Endothelial cell of hepatic sinusoid (primary cell): Measurements from ENCODE around the gene PTPN12.
"Not testable (repeated sequence)": the region's sequence is repeated elsewhere in the genome, so short reads cannot be mapped to it uniquely, and the experiment has no call there.

Experiments used
- in situ Hi-C: cut with HindIII; loops from 2 replicates; pipeline ENCODE4 v1.10.0; 2017; ENCODE audit warnings: low sequenced_read_pairs

The PTPN12 gene

GRCh38 chr7:77537136-77537777 lies at the start of gene PTPN12:
Gene PTPN12 (plus strand): TSS chr7:77537295. CDS start chr7:77537547, 252 bp downstream.
- in situ Hi-C loops = no loop called here

GRCh38 chr7:77488986-77489385 lies 48.1 kb upstream of the PTPN12 start:
- in situ Hi-C loops = no loop called here

GRCh38 chr7:77497079-77497478 lies 40.0 kb upstream of the PTPN12 start:
- in situ Hi-C loops = no loop called here

DNA sequence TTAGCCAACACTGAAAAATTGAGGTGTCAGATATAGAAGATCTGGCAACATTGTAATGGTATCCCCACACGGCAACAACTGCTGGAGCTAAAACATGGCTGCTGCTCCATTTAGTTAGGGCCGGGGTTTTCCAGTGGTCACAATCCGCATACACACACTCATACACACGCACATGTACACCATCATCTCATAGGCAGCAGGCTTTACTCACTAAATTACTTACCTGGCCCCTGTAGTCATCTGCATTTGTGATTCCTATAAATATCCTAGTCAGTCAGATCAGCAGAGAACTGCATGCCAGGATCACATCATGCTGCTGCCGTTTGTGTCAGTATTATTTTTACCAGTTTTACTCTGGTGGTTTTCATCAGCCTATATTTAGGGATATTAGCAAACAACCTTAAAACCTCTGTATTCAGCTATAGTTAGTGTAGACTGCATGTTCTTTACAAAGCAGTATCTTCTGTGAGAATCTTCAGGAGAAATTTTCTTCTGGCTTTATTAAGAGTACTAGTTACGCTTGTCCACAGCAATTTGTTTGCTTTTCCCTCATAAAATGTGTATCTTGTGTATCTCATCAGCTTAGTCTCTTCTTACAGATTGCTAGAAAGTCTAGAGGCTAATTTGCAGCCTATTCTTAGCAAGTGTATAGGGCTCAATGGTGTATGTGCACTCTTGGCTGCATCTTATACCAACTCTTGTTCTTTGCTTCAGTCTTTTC lies 38.3 kb upstream of the PTPN12 start:
- in situ Hi-C loops = no loop called here

- in situ Hi-C loops = no loop called here
Observed at GRCh38 chr7:77501192-77501515, 35.9 kb upstream of the PTPN12 start.

- in situ Hi-C loops = no loop called here
Observed at GRCh38 chr7:77504951-77505350, 32.1 kb upstream of the PTPN12 start.

DNA sequence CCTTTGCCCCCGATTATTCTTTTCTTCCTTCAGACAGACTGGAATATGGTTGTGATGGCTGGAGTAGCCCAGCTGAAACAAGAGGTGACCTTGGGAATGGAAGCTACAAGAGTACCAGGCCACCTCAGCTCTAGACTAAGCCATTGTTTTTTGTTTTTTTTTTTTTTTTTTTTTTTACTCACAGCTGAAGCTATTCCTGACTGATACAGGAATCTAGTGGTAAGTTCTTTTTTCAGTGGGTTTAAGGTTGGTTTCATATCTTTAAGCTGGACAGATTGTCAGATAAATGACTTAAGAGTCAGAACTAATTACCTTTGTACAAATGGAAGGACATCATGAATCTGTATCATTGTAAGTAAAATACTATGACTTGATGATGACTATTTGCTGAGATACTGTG lies 30.2 kb upstream of the PTPN12 start:
- in situ Hi-C loops = no loop called here

- in situ Hi-C loops = loop anchor here (5.0 kb wide), 1 partner anchor 106 kb away; no protein-coding TSS in a partner anchor
Observed at GRCh38 chr7:77513002-77513670, 24.0 kb upstream of the PTPN12 start.

DNA sequence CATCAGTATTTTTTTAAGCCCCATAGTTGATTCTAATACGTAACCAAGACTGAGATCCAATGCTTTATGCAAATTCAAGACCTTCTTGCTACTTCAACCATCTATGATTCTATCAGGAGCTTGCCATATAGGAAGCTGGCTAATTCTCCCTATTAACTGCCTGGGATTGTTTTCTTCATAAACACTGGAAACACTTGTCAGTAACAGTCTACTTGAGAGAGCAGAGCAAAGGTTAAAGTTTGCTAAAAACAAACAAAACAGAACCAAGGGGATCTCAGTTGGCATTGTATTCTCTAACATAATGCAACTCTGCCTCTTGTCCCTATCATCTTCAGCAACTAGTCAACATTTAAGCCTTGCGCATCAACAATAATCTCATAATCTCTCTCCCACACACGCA lies 21.0 kb upstream of the PTPN12 start:
- in situ Hi-C loops = no loop called here

- in situ Hi-C loops = no loop called here
Observed at GRCh38 chr7:77520261-77520660, 16.8 kb upstream of the PTPN12 start.

GRCh38 chr7:77521537-77521936 lies 15.6 kb upstream of the PTPN12 start:
- in situ Hi-C loops = not testable (repeated sequence)

DNA sequence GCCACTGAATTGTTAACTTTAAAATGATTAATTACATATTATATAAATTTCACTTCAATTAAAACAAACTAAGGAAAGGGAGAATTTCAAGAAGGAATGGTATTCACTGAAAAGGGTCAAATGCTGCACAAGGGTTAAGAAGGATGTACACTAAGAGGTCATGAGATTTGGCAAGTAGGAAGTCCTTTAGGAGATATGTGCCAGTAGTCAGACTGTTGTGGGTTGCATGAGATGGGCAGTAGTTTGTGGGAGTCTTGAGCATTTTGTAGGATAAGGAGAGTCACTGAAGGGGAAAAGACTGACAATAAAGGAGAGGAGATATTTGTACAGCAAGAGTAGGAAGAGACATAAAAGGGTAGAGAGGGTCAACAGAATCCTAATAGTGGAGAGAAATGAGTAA lies 12.4 kb upstream of the PTPN12 start:
- in situ Hi-C loops = no loop called here

DNA sequence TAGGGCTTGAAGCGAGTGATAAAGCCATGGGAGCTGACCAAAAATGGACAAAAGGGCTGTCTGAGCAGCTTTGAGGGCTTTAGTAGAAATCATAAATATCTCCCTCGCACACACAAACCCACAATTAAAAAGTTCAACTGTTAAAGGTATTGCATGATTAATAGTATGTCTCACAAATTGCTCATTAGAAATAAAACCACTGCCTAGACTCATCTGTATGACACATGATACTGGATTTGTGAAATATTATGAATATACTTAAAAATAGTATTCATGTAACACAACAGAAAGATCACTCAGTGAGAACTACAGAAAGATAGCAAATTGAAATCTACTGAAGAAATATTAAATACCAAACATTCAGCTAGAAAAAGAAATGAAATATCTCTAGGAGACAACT lies 11.9 kb upstream of the PTPN12 start:
- in situ Hi-C loops = no loop called here

DNA sequence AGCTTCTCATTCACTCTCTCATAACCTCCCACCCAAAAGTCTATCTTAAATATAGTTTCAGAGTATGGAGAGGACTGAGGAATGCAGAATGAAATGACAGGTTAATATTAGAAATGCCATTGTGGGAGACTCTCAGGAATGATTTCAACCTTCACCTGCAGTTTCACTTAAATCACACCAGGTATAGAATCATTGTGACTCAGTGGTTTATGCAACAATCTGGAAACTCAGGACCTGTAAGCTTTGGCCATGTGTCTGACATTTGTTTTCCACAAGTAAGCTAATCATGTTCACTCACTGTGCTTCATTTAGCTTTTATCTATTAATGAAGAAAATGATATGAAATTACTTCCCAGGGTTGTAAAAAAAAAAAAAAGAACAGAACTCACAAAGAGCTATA lies 8.7 kb upstream of the PTPN12 start:
- in situ Hi-C loops = no loop called here

DNA sequence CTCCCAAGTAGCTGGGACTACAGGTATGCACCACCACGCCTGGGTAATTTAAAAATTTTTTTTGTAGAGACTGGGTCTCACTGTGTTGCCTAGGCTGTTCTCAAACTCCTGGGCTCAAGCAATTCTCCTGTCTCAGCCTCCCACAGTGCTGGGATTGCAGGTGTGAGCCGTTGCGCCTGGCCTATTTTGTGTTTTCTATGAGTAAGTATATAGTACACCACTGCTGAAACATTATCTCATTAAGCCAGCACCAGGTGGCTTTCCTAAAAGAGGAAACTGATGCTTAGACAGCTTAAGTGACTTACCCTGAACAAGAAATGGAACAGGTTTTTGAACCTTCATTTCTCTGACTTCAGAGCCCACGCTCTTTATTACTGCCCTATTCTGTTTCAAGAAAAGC lies 7.8 kb upstream of the PTPN12 start:
- in situ Hi-C loops = no loop called here

GRCh38 chr7:77531038-77531437 lies 6.1 kb upstream of the PTPN12 start:
- in situ Hi-C loops = no loop called here

DNA sequence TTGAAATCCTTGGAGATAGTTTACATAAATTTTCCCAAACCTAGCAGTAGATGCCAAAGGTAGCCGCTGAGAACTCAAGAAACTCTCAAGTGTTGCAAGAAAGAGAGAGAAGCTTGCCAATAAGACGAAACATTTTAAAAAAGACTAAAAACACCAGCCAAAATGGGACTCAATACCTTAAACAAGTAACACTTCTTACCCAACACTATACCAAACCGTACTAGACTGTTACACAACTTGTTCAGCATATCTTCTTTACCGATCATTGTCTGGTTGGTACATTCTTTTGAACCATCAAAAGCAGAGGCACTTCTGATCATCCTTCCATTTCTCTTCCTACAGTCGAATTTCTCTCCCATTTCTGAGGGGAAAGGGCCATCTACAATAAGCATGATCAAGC lies 4.8 kb upstream of the PTPN12 start:
- in situ Hi-C loops = no loop called here

- in situ Hi-C loops = not testable (repeated sequence)
Observed at GRCh38 chr7:77532732-77533131, 4.4 kb upstream of the PTPN12 start.

DNA sequence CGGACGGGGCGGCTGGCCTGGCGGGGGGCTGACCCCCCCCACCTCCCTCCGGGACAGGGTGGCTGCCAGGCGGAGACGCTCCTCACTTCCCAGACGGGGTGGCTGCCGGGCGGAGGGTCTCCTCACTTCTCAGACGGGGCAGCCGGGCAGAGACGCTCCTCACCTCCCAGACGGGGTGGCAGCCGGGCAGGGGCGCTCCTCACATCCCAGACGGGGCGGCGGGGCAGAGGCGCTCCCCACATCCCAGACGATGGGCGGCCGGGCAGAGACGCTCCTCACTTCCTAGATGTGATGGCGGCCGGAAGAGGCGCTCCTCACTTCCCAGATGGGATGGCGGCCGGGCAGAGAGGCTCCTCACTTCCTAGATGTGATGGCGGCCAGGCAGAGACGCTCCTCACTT lies 3.0 kb upstream of the PTPN12 start:
- in situ Hi-C loops = not testable (repeated sequence)

GRCh38 chr7:77536017-77536412 lies 1.1 kb upstream of the PTPN12 start:
- in situ Hi-C loops = no loop called here

DNA sequence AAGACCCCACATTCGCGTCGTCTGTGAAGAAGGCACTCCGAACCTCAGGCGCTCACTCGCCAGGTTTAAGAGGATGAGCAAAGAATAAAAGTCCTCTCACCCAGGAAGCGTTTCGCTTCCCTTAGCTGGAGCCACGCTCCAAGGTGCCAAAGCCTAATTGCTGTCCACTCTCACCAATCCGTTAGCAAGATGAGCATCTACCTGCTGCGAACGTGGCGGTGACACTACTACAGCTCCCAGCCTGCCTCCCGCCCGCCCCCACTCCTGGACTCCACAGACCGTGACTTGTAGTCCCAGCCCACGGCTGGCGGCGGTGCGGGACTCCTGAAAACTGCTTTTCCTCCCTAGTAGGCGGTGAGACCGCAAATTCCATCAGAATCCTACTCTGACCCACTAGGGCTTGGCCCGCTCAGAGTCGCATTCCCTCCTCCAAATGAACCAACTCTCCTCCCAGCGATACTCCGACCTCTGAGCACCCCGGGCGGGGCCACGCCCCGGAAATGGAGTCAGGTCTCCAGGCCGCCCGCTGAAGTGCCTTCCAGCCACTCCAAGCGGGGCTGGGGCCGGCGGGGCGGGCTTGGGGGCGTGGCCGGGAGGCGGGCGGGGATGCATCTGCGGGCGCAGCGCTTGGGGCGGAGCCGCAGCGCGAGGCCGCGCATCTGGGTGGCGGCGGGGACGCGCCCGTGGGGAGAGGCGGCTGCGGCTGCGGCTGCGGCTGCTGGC lies 521 bp upstream of the PTPN12 start:
- in situ Hi-C loops = no loop called here
